ENCODE results near the gene CAAP1.
"Not testable (repeated sequence)": the region's sequence is repeated elsewhere in the genome, so short reads cannot be mapped to it uniquely, and the experiment has no call there.

The CAAP1 gene

DNA sequence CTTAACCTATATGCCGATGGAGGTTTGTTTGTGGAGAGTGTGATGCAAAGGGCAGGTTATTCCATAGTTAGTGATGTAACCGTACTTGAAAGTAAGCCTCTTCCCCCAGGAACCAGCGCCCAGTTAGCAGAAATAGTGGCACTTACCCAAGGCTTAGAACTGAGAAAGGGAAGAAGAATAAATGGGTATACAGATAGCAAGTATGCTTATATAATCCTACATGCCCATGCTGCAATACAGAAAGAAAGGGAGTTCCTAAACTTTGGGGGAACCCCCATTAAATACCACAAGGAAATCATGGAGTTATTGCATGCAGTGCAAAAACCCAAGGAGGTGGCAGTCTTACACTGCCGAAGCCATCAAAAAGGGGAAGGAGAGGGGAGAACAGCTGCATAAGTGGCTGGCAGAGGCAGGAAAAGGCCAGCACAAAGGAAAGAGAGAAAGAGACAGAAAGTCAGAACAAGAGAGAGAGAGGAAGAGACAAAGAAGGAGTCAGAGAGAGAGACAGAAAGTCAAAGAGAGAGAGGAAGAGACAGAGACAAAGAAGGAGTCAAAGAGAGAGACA lies 64.1 kb downstream of the CAAP1 start:
- not testable (repeated sequence) for DNase-seq

DNA sequence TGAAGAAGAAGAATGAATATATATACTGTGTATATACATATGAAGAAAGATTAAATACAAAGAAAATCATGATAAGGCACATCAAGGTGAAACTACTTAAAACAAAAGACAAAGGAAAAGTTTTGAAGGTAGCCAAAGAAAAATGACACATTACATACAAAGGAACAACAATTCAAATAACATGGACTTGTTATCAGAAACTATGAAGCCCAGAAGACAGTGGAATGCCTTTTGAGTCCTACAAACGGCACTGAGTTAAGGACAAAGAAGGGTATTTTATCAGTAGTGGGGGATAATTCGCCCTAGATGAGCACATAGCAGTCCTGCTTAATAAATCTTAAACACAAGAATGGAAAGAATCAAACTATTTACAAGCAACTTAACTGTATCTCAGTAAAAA lies 77.8 kb downstream of the CAAP1 start:
- DNase-seq, result no peak

DNA sequence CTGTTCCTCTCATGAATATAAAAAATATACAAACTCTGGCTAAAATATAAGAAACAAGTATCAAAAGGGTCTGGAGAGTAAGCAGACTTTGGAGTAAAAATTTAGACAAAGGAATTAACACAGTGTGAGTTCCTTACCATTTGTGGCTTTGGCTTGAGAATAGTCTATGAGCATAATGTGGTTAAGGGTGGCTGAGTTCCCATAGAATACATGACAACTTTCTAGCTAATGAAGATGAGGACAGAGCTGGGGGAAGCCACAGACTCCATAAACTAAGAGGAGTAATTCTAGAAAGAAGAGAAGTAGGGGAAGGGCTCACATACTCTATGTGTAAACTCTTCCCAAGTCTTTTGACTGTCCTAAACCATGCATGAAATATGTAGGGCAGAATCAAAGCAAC lies 79.4 kb downstream of the CAAP1 start:
- DNase-seq, result no peak

DNA sequence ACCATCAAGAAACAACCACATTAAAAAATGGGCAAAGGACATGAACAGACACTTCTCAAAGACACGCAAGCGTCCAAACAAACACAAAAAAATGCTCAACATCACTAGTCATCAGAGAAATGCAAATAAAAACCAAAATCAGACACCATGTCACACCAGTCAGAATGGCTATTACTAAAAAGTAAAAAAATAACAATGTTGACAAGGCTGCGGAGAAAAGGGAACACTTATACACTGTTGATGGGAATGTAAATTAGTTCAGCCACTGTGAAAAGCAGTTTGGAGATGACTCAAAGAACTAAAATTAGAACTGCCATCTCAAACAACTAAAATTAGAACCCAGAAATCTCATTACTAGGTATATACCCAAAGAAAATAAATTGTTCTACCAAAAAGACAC lies 80.4 kb downstream of the CAAP1 start:
- no peak for DNase-seq

DNA sequence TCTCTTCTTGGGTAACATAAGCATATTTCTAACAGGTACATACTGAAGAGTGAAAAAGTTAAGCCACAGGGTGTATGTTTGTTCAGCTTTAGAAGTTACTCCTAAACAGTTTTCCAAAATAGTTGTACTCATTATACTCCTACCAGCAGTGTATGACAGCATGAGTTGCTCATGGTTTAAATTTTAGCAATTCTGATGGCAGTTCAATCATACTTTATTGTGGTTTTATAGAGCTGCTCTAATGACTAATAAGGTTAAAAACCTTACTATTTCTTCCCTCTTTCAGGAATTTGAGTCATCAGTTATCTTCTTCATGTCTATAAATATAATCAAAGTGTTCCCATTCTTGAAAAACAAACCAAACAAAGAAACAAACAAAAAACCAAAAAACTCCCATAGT lies 81.5 kb downstream of the CAAP1 start:
- DNase-seq, result no peak

DNA sequence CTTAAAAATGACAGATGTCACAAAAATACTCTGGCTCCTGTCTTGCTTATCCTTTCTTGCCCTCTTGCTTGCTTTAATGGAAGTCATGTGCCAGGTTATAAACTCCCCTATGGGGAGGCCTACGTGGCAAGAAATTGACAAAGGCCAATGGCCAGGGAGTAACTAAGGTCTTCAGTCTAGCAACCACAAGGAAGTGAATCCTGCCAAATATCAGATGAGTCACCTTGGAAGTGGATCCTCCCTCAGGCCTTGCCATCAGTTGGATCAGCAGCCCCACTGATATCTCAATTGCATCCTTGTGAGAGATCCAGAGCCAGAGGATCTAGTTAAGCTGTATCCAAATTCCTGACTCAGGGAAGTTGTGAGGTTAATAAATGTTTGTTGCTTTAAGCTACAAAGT lies 82.8 kb downstream of the CAAP1 start:
- no peak for DNase-seq

- no peak for DNase-seq
Measured at GRCh38 chr9:26807161-26807560, 85.4 kb downstream of the CAAP1 start.

DNA sequence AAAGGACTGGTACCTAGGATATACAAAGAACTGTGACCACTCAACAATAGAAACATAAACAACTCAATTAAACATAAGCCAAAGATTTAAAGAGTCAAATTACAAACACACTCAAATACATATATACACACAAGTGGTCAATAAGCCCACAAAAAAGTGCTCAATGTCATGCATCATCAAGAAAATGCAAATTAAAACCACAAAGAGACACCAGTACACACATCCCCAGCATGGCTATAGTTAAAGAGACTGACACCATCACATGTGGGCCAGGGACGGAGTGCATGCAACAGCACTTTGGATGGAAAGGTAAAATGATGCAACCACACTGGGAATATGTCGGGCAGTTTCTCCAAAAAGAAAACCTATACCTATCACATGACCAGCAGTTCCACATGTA lies 89.7 kb downstream of the CAAP1 start:
- no peak for DNase-seq

DNA sequence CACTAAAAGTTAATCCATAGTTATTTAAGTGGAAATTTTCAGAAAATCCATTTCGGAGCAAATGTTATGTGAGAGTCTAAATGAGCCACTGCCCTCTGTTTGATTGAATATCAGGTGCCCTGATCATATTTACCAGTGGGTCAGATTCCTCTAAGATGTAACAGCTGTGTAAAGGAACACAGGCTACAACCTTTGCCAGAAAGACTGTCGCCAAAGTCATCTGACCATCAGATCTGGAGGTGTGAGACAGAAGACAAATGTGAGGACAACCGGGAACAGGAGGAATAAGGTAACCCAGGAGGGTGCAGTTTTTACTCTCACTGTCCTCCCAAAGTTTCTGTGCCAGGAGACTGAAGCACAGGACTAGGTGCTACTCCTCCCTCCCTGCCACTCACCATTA lies 90.8 kb downstream of the CAAP1 start:
- DNase-seq, result no peak

DNA sequence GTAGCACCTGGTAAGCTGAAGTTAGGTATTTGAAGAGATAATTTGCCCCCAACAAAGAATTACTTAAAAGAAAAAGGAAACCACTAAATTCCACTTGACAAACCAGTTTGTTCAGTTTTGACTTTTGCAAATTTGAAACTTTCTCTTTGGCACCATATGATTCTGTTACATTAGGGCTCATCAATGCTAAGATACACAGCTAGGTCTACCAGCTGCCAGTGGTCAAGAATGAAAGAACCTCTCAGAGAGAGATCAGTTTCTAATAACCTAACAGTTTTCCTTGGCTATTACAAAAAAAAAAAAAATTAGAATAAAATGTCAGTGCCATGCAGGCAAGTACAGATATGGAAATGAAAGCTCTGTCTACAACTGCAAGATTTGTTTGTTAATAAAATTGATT lies 92.3 kb downstream of the CAAP1 start:
- DNase-seq, result no peak

DNA sequence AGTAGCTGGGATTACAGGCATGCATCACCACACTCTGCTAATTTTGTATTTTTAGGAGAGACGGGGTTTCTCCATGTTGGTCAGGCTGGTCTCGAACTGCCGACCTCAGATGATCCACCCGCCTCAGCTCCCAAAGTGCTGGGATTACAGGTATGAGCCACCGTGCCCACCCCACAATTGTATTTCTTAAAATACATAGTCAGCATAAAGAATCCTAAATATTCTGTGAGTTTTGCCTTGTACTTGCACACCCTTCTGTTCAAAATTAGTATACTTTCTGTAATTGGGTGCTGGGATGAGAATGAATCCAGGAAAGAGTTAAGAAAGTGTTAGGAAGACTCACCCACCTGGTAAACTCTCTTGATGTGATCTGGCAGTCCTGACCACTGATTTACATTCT lies 101.3 kb downstream of the CAAP1 start:
- DNase-seq, result no peak

Data from activated CD8-positive, alpha-beta memory T cell treated with anti-CD3 and anti-CD28 coated beads, Interleukin-2, amount 50 U/mL, for 4 hours (primary cell).